OCI-LY7 (cell line): ENCODE data around the gene STK11IP. TPM values are rescaled to one million over a fixed set of nuclear protein-coding genes. Genes with fewer than 3 reads are reported as not detected.

Source experiments
- BruUV-seq: library from RNA; stranded (reverse); fragments of 400-500 nt; replicated peaks from 2 replicates; lab custom pipeline; 2021; lab: Mats Ljungman, UMichigan
- CTCF ChIA-PET: fragments of 300-600 bp; sonication (Branson Sonifier 250); formaldehyde crosslinking; loops from one replicate; lab custom pipeline; 2022; ENCODE audit warnings: antibody characterized with exemption; ENCODE audit not compliant: unreplicated experiment; lab: Charles Lee
- POLR2A ChIA-PET: fragments of 300-600 bp; sonication (Branson Sonifier 250); formaldehyde crosslinking; loops from one replicate; lab custom pipeline; 2022; ENCODE audit warnings: antibody characterized with exemption; lab: Charles Lee
- DNase-seq: peaks from one replicate; pipeline ENCODE4 v3.0.0-alpha.2; 2015; ENCODE audit warnings: low spot score
- H2AFZ ChIP-seq: fragments of 200-600 bp; sonication (generic), shearing (Covaris generic); 2 replicates; pipeline ENCODE4 v1.6.1; 2014; ENCODE audit warnings: mild to moderate bottlenecking, antibody characterized with exemption, low read length, moderate library complexity
- H3K27ac ChIP-seq: fragments of 200-600 bp; sonication (generic); 2 replicates; pipeline ENCODE4 v1.5.1; 2014; ENCODE audit warnings: mixed run types, low read depth, mild to moderate bottlenecking, moderate library complexity, low read length, inconsistent platforms; ENCODE audit not compliant: poor library complexity, severe bottlenecking
- H3K36me3 ChIP-seq: fragments of 200-600 bp; sonication (generic); 2 replicates; pipeline ENCODE4 v1.6.1; 2014; ENCODE audit warnings: mild to moderate bottlenecking, antibody characterized with exemption, low read length, moderate library complexity, mixed read lengths; ENCODE audit not compliant: insufficient read depth
- H3K4me1 ChIP-seq: fragments of 200-600 bp; sonication (generic); 2 replicates; pipeline ENCODE4 v1.5.1; 2014; ENCODE audit warnings: mild to moderate bottlenecking, low read length; ENCODE audit not compliant: insufficient read depth, poor library complexity, severe bottlenecking
- H3K4me2 ChIP-seq: fragments of 200-600 bp; sonication (generic); 2 replicates; pipeline ENCODE4 v1.6.1; 2014; ENCODE audit warnings: mild to moderate bottlenecking, low read length
- H3K4me3 ChIP-seq: fragments of 200-600 bp; sonication (generic); 2 replicates; pipeline ENCODE4 v1.5.1; 2014; ENCODE audit warnings: mild to moderate bottlenecking, low read depth, low read length; ENCODE audit not compliant: poor library complexity, severe bottlenecking
- H3K79me2 ChIP-seq: fragments of 200-600 bp; sonication (generic); 2 replicates; pipeline ENCODE4 v1.6.1; 2016; ENCODE audit warnings: low read depth, mild to moderate bottlenecking, low read length, moderate library complexity, mixed read lengths; ENCODE audit not compliant: insufficient read depth
- H3K9me2 ChIP-seq: fragments of 200-600 bp; sonication (generic); 2 replicates; pipeline ENCODE4 v1.6.1; 2016; ENCODE audit warnings: mild to moderate bottlenecking, low read length, mixed read lengths; ENCODE audit not compliant: insufficient read depth
- H3K9me3 ChIP-seq: fragments of 200-600 bp; sonication (generic); 2 replicates; pipeline ENCODE4 v1.6.1; 2014; ENCODE audit warnings: mild to moderate bottlenecking, mixed run types, low read length, mixed read lengths
- H4K20me1 ChIP-seq: fragments of 200-600 bp; sonication (generic); 2 replicates; pipeline ENCODE4 v1.6.1; 2014; ENCODE audit warnings: mild to moderate bottlenecking, antibody characterized with exemption, low read length, moderate library complexity, mixed read lengths; ENCODE audit not compliant: insufficient read depth
- EZH2phosphoT487 ChIP-seq: fragments of 200-600 bp; sonication (generic); IDR thresholded peaks from 2 replicates; pipeline ENCODE4 v1.6.1; 2018; ENCODE audit warnings: low read depth, borderline replicate concordance, mild to moderate bottlenecking, mixed run types, antibody characterized with exemption, low read length, moderate library complexity, mixed read lengths
- intact Hi-C: fragments of 100-400 bp; cut with micrococcal nuclease; formaldehyde crosslinking; loops from one replicate; pipeline ENCODE4 v1.10.0; 2022; ENCODE audit not compliant: unreplicated experiment
- total RNA-seq, 2 experiments: library from RNA; depleted of rRNA in 1 of 2; stranded (reverse); fragments of >200 nt in 1 of 2; shearing (Covaris generic) in 1 of 2; gene quantifications; 2 replicates each; pipeline ENCODE4 v1.2.3, GENCODE V29; 2014 to 2022
- TF ChIP-seq, protein P1 (sequence below): fragments of 200-600 bp; sonication (generic); conservative IDR thresholded peaks from 2 replicates; pipeline ENCODE4 v1.5.1; 2014; ENCODE audit warnings: mild to moderate bottlenecking, antibody characterized with exemption, low read length, moderate library complexity, mixed read lengths

The STK11IP gene
- total RNA-seq, 2 experiments from 2014 or later: 26.5 to 37.6 TPM

DNA sequence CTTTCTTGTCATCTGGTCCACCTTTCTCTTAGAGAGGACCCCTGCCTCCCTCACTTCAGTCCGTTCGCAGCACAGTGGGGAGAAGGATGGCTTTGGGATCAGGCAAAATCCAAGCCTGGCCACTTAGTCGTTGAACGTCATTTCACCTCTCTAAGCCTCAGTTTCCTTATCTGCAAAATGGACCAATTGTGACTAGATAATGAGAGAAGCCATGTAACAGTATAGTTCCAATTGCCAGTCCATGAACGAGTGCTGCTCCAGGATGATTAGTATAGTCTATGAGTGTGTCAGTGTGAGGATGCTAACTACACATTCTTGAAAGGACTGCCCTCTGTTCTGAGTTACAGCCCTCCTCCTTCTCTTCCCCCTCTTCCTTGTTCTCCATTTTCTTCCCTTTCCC, 24.5 kb upstream of the STK11IP start:
- ChIA-PET CTCF (no interaction called here), POLR2A (no interaction called here)
- Histone ChIP-seq H3K79me2 (no peaks in the 10 kb centered on the region), H3K4me2 (no peak overlapping the region), H3K4me3 (no peak overlapping the region), H2AFZ (no peak overlapping the region), H3K9me2 (no peaks in the 10 kb centered on the region), H3K9me3 (no peaks in the 10 kb centered on the region), H4K20me1 (no peaks in the 10 kb centered on the region), H3K36me3 (no peaks in the 10 kb centered on the region), H3K4me1 (no peaks in the 10 kb centered on the region), H3K27ac (no peak overlapping the region)
- DNase-seq: no peak
- intact Hi-C loops: no loop called here
- no peak for TF ChIP-seq EZH2phosphoT487
- TF ChIP-seq, protein P1, sequence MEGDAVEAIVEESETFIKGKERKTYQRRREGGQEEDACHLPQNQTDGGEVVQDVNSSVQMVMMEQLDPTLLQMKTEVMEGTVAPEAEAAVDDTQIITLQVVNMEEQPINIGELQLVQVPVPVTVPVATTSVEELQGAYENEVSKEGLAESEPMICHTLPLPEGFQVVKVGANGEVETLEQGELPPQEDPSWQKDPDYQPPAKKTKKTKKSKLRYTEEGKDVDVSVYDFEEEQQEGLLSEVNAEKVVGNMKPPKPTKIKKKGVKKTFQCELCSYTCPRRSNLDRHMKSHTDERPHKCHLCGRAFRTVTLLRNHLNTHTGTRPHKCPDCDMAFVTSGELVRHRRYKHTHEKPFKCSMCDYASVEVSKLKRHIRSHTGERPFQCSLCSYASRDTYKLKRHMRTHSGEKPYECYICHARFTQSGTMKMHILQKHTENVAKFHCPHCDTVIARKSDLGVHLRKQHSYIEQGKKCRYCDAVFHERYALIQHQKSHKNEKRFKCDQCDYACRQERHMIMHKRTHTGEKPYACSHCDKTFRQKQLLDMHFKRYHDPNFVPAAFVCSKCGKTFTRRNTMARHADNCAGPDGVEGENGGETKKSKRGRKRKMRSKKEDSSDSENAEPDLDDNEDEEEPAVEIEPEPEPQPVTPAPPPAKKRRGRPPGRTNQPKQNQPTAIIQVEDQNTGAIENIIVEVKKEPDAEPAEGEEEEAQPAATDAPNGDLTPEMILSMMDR: no peak
- BruUV-seq: no TSS peak

DNA sequence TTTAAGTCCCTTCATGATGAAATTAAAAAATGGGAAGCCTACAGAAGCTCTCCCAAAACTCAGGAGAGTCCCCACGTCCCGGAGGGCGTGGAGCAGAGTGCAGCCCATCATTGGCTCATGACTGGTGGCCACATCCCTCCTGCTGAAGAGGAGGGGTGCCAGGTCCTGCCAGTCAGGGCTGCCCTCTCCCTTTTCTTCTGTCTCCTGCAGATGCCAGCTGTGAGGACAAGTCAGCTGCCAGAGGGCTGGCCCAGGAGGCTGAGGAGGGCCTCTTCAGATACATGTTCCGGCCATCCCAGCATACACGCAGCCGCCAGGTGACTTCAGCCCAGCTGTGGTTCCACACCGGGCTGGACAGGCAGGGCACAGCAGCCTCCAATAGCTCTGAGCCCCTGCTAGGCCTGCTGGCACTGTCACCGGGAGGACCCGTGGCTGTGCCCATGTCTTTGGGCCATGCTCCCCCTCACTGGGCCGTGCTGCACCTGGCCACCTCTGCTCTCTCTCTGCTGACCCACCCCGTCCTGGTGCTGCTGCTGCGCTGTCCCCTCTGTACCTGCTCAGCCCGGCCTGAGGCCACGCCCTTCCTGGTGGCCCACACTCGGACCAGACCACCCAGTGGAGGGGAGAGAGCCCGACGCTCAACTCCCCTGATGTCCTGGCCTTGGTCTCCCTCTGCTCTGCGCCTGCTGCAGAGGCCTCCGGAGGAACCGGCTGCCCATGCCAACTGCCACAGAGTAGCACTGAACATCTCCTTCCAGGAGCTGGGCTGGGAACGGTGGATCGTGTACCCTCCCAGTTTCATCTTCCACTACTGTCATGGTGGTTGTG, 23.0 kb upstream of the STK11IP start:
- H3K79me2 ChIP-seq: no peaks in the 10 kb centered on the region
- DNase-seq: no peak
- BruUV-seq: no TSS peak
- no peaks in the 10 kb centered on the region for H3K9me3 ChIP-seq
- no peaks in the 10 kb centered on the region for H3K4me1 ChIP-seq
- POLR2A ChIA-PET: no interaction called here
- no peaks in the 10 kb centered on the region for H4K20me1 ChIP-seq
- intact Hi-C loops: no loop called here
- CTCF ChIA-PET: no interaction called here
- no peak overlapping the region for H3K27ac ChIP-seq
- TF ChIP-seq EZH2phosphoT487: no peak
- TF ChIP-seq, protein P1: no peak
- no peak overlapping the region for H2AFZ ChIP-seq
- no peaks in the 10 kb centered on the region for H3K9me2 ChIP-seq
- H3K36me3 ChIP-seq: no peaks in the 10 kb centered on the region
- no peak overlapping the region for H3K4me3 ChIP-seq
- no peak overlapping the region for H3K4me2 ChIP-seq
